Esophagus muscularis mucosa (tissue), 4 donors: ENCODE results near the gene MEST. TPM values are rescaled to one million over a fixed set of nuclear protein-coding genes. Genes with fewer than 3 reads are reported as not detected.
"Not testable (repeated sequence)": the region's sequence is repeated elsewhere in the genome, so short reads cannot be mapped to it uniquely, and the experiment has no call there.

ENCODE experiments used
- DNase-seq: peaks from one replicate; pipeline ENCODE4 v3.0.0-alpha.2; 2017; ENCODE audit errors: extremely low spot score
- H3K27ac ChIP-seq, 4 donors: fragments of 200-600 bp; sonication (generic); replicated peaks in 1 of 4; 1 replicate in 3 of 4; 2 replicates in 1 of 4; pipeline ENCODE4 v1.5.1; 2016 to 2019; ENCODE audit warnings: mild to moderate bottlenecking in 1 of 4
- H3K27me3 ChIP-seq, 4 donors: fragments of 200-600 bp; sonication (generic); one replicate each; pipeline versions ENCODE4 v1.5.1 to v1.6.0; 2016 to 2019
- H3K36me3 ChIP-seq, 4 donors: fragments of 200-600 bp; sonication (generic); one replicate each; pipeline ENCODE4 v1.5.1; 2016 to 2019
- H3K4me1 ChIP-seq, 4 donors: fragments of 200-600 bp; sonication (generic); one replicate each; pipeline ENCODE4 v1.5.1; 2016 to 2019
- H3K4me3 ChIP-seq, 4 donors: fragments of 200-600 bp; sonication (generic); 1 replicate in 2 of 4; 2 replicates in 2 of 4; pipeline ENCODE4 v1.5.1; 2016 to 2019; ENCODE audit warnings: mild to moderate bottlenecking in 4 of 4, moderate library complexity in 1 of 4
- H3K9me3 ChIP-seq, 4 donors: fragments of 200-600 bp; sonication (generic); 1 replicate in 3 of 4; 2 replicates in 1 of 4; pipeline ENCODE4 v1.5.1; 2016 to 2019
- EP300 ChIP-seq: sonication (generic); formaldehyde crosslinking; IDR thresholded peaks from one replicate; pipeline ENCODE4 v1.6.1; 2017; ENCODE audit warnings: antibody characterized with exemption
- POLR2A ChIP-seq: fragments of 450-650 bp; IDR thresholded peaks from one replicate; pipeline ENCODE4 v1.6.1; 2017; ENCODE audit warnings: antibody characterized with exemption, moderate library complexity, mild to moderate bottlenecking, low read depth
- POLR2AphosphoS5 ChIP-seq, 2 donors: sonication (generic); formaldehyde crosslinking; IDR thresholded peaks; one replicate each; pipeline ENCODE4 v1.6.1; 2017; ENCODE audit warnings: antibody characterized with exemption in 2 of 2
- WGBS: methylation state at CpG from one replicate; pipeline ENCODE4 v1.1.5; 2018; 5-methylcytosine and 5-hydroxymethylcytosine counted together
- intact Hi-C: fragments of 100-400 bp; cut with DNase I; formaldehyde crosslinking; loops from one replicate; pipeline ENCODE4 v1.15.1; 2023
- total RNA-seq, 4 donors: library from RNA; depleted of rRNA; stranded (reverse); fragments of >200 nt; gene quantifications; one replicate each; pipeline versions ENCODE4 v1.1.0 to v1.2.1, GENCODE V29; 2016
- TF ChIP-seq, protein P1 (sequence below), 3 experiments: fragments of 200-600 bp in 2 of 3; fragments of 450-650 bp in 1 of 3; sonication (generic) in 2 of 3; IDR thresholded peaks; one replicate each; pipeline ENCODE4 v1.5.1; 2017 to 2019; ENCODE audit warnings: antibody characterized with exemption in 3 of 3, mild to moderate bottlenecking in 2 of 3, moderate library complexity in 1 of 3

Gene MEST
- total RNA-seq, 4 donors from 2014 or later = 2.6 to 4.6 (median 3.1) TPM

DNA sequence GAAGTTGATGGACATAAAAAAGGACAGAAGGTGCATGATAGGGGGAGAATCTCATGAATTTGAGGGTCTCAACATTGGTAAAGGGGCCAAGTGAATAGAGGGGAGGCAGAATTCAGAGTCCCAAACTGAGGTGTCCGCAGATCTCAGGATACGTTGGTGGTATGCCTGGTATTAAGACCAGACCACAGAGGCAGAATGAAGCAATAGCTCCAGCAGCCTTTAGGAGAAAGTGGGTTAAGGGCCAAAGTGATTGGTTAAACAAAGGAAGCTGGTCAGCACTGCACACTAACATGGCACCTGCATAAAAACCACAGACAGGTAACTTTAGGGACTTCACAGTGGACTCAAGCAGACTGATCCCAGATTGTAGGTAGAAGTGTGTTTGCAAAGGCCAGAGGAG is 37.5 kb downstream of the MEST start:
- DNase-seq = no peak
- no peaks in the 10 kb centered on the region for H3K4me1 ChIP-seq
- no peaks in the 10 kb centered on the region for H3K9me3 ChIP-seq
- no peak overlapping the region for H3K27ac ChIP-seq
- peaks cover 0 to 60% (median 25%) of the 10 kb centered on the region in 4 donors for H3K36me3 ChIP-seq
- no peaks in the 10 kb centered on the region for H3K27me3 ChIP-seq
- WGBS = 83% methylated on average over 2 of the region's 2 CpGs
- intact Hi-C loops = no loop called here
- TF ChIP-seq, protein P1, sequence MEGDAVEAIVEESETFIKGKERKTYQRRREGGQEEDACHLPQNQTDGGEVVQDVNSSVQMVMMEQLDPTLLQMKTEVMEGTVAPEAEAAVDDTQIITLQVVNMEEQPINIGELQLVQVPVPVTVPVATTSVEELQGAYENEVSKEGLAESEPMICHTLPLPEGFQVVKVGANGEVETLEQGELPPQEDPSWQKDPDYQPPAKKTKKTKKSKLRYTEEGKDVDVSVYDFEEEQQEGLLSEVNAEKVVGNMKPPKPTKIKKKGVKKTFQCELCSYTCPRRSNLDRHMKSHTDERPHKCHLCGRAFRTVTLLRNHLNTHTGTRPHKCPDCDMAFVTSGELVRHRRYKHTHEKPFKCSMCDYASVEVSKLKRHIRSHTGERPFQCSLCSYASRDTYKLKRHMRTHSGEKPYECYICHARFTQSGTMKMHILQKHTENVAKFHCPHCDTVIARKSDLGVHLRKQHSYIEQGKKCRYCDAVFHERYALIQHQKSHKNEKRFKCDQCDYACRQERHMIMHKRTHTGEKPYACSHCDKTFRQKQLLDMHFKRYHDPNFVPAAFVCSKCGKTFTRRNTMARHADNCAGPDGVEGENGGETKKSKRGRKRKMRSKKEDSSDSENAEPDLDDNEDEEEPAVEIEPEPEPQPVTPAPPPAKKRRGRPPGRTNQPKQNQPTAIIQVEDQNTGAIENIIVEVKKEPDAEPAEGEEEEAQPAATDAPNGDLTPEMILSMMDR (IDR thresholded peaks at IDR 0.05) = no peak
- TF ChIP-seq POLR2AphosphoS5 (IDR thresholded peaks at IDR 0.05) (no peak), EP300 (no peak), POLR2A (no peak)
- no peak overlapping the region for H3K4me3 ChIP-seq

DNA sequence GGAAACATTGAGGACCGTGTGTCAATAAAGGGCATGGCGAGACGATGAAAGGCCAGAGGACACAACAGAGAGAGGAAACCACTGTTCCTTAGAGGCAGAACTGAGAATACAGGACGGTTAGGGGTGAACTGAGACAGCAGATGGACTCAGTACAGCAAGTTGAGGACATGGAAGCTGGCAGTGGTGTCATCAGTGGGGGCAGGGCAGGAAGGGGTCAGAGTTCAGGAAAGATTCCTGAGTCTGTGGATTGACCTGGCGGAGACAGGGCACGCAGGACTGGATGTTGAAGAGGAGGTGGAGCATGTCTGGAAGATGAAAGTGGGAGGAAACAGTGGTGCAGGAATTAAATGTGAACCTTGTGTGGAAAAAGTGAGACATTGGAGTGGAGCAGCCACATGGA is 46.0 kb downstream of the MEST start:
- H3K36me3 ChIP-seq = peaks cover 0 to 52% (median 17%) of the 10 kb centered on the region in 4 donors
- intact Hi-C loops, DNase-seq, H3K27me3 ChIP-seq, H3K9me3 ChIP-seq, H3K4me1 ChIP-seq, H3K4me3 ChIP-seq, H3K27ac ChIP-seq: not testable (repeated sequence)
- WGBS = 82% methylated on average over 6 of the region's 6 CpGs

DNA sequence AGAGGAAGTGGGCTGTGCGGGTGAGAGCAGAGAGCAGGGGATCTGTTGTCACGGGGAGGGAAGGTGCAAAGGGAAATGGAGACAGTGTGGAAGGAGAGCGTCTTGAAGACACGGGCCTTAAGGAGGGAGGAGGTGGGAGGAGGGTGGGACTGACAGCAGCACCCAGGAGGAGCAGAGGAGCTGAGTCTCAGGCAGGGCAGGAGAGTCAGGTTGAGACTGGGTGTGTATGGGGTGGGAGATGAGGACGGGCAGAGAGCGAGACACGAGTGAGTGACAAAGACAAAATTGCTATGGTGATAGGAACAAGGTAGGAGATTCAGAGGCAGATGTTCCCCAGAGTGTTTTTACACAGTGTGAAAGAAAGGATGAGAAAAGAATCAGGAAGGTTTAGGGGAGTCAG is 49.4 kb downstream of the MEST start:
- H3K4me3 ChIP-seq, H3K27me3 ChIP-seq, H3K27ac ChIP-seq, H3K9me3 ChIP-seq, H3K4me1 ChIP-seq, intact Hi-C loops, DNase-seq: not testable (repeated sequence)
- H3K36me3 ChIP-seq = peaks cover 0 to 45% (median 8%) of the 10 kb centered on the region in 4 donors
- 92% methylated on average over 7 of the region's 7 CpGs for WGBS

DNA sequence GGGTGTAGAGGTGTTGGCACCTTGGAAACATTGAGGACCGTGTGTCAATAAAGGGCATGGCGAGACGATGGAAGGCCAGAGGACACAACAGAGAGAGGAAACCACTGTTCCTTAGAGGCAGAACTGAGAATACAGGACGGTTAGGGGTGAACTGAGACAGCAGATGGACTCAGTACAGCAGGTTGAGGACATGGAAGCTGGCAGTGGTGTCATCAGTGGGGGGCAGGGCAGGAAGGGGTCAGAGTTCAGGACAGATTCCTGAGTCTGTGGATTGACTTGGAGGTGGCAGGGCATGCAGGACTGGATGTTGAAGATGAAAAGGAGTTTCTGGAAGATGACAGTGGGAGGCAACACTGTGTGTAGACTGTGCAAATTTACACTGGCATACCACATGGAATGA is 50.4 kb downstream of the MEST start:
- DNase-seq, H3K4me1 ChIP-seq, H3K27me3 ChIP-seq, H3K9me3 ChIP-seq, intact Hi-C loops, H3K4me3 ChIP-seq, H3K27ac ChIP-seq: not testable (repeated sequence)
- H3K36me3 ChIP-seq = peaks cover 0 to 53% (median 8%) of the 10 kb centered on the region in 4 donors
- 91% methylated on average over 4 of the region's 4 CpGs for WGBS

DNA sequence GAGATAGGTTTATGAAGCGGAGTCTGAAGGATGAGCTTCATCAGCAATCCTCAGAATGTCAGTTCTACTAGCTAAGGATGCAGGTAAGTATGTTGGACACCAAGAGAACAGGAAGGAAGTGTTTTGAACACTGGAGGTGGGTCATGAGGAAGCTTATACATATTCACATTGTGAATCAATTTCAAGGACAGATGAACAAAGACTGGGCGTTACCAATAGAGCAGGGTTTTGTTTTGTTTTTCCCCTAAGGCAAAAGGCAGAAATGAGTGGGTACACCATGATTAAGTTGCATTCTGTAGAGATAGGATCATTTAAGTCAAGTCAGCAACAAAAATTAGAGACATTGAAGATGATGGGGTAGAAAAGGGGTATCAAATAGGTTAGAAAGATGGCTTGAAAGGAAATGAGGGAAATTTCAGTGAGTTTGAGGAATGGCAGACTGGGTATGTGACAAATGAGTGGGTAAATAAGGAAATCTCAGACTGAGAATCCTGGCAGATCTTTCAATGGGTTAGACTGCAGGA is 51.7 kb downstream of the MEST start:
- Histone ChIP-seq H3K27me3 (no peaks in the 10 kb centered on the region), H3K4me1 (peaks cover 0 to 4% (median 0%) of the 10 kb centered on the region in 4 donors), H3K9me3 (no peaks in the 10 kb centered on the region), H3K4me3 (no peak overlapping the region), H3K27ac (no peak overlapping the region), H3K36me3 (peaks cover 0 to 60% (median 14%) of the 10 kb centered on the region in 4 donors)
- no peak for DNase-seq
- TF ChIP-seq EP300 (no peak), POLR2A (no peak), POLR2AphosphoS5 (IDR thresholded peaks at IDR 0.05) (no peak)
- TF ChIP-seq, protein P1 (IDR thresholded peaks at IDR 0.05) = no peak
- intact Hi-C loops = no loop called here
- WGBS = 91% methylated on average over 2 of the region's 2 CpGs

DNA sequence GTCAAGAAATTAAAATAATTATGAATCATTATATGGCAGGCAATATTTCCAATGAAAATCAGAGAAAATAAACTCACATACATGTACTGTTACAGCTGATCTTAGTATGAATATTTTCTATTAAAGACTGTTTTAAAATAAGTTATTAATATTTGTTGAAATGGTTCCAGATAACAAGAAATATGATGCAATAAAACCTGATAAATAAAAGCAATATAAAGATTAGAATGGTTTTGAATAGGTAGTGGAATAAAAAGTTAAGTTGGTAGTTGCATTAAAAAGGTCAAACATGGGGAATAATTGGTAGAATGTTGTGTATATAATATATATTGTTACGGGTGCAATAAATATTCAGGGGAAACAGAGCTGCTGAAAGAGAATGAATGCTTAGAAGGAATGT is 52.5 kb downstream of the MEST start:
- TF ChIP-seq, protein P1 (IDR thresholded peaks at IDR 0.05) = no peak
- TF ChIP-seq POLR2AphosphoS5 (IDR thresholded peaks at IDR 0.05) (no peak), POLR2A (no peak), EP300 (no peak)
- no peak for DNase-seq
- Histone ChIP-seq H3K27me3 (no peaks in the 10 kb centered on the region), H3K36me3 (peaks cover 0 to 54% (median 11%) of the 10 kb centered on the region in 4 donors), H3K27ac (no peak overlapping the region), H3K4me1 (peaks cover 0 to 4% (median 0%) of the 10 kb centered on the region in 4 donors), H3K9me3 (no peaks in the 10 kb centered on the region), H3K4me3 (no peak overlapping the region)
- WGBS = 94% methylated on average over 1 of the region's 1 CpG
- intact Hi-C loops = no loop called here
